Measurements from ENCODE around the gene ZMIZ2. TPM values are rescaled to one million over a fixed set of nuclear protein-coding genes. Genes with fewer than 3 reads are reported as not detected.

The ZMIZ2 gene
- total RNA-seq, 2 donors from 2014 or later, result 23.4 to 38.9 TPM

GRCh38 chr7:44705434-44705833, 43.2 kb upstream of the ZMIZ2 start:
- ATAC-seq (ENCODE audit: insufficient number of reproducible peaks, low FRiP score, low read depth) (no peak), DNase-seq (ENCODE audit: low spot score) (no peak)
- Histone ChIP-seq H3K36me3 (peaks cover 56% of the 10 kb centered on the region), H3K27me3 (replicated peaks; ENCODE audit: insufficient read depth) (no peaks in the 10 kb centered on the region), H3K9me3 (no peaks in the 10 kb centered on the region), H3K4me1 (ENCODE audit: control insufficient read depth in 1 of 2, low read depth in 2 of 2) (no peaks in the 10 kb centered on the region), H3K27ac (no peak overlapping the region), H3K4me3 (no peak overlapping the region)
- no peak for TF ChIP-seq CTCF (IDR thresholded peaks at IDR 0.05)

- no peaks in the 10 kb centered on the region for H3K9me3 ChIP-seq
- no peaks in the 10 kb centered on the region for H3K4me1 ChIP-seq (ENCODE audit: control insufficient read depth in 1 of 2, low read depth in 2 of 2)
- H3K27me3 ChIP-seq (replicated peaks; ENCODE audit: insufficient read depth), result no peaks in the 10 kb centered on the region
- peaks cover 40% of the 10 kb centered on the region for H3K36me3 ChIP-seq
- DNase-seq (ENCODE audit: low spot score) (no peak), ATAC-seq (ENCODE audit: insufficient number of reproducible peaks, low FRiP score, low read depth) (no peak)
- no peak for TF ChIP-seq CTCF (IDR thresholded peaks at IDR 0.05)
- no peak overlapping the region for H3K4me3 ChIP-seq
- no peak overlapping the region for H3K27ac ChIP-seq
Observed at GRCh38 chr7:44706788-44707557, 41.7 kb upstream of the ZMIZ2 start.

- Histone ChIP-seq H3K27ac (no peak overlapping the region), H3K36me3 (peaks cover 37% of the 10 kb centered on the region), H3K27me3 (replicated peaks; ENCODE audit: insufficient read depth) (no peaks in the 10 kb centered on the region), H3K4me3 (no peak overlapping the region), H3K4me1 (ENCODE audit: control insufficient read depth in 1 of 2, low read depth in 2 of 2) (no peaks in the 10 kb centered on the region), H3K9me3 (no peaks in the 10 kb centered on the region)
- DNase-seq (ENCODE audit: low spot score) (no peak), ATAC-seq (ENCODE audit: insufficient number of reproducible peaks, low FRiP score, low read depth) (no peak)
- no peak for TF ChIP-seq CTCF (IDR thresholded peaks at IDR 0.05)
Observed at GRCh38 chr7:44707558-44708230, 41.0 kb upstream of the ZMIZ2 start.

GRCh38 chr7:44709011-44709915, 39.4 kb upstream of the ZMIZ2 start:
- no peak for DNase-seq (ENCODE audit: low spot score)
- H3K4me1 ChIP-seq (ENCODE audit: control insufficient read depth in 1 of 2, low read depth in 2 of 2), result no peaks in the 10 kb centered on the region
- H3K9me3 ChIP-seq, result no peaks in the 10 kb centered on the region
- TF ChIP-seq CTCF (IDR thresholded peaks at IDR 0.05), result no peak
- H3K36me3 ChIP-seq, result peaks cover 37% of the 10 kb centered on the region
- H3K4me3 ChIP-seq, result no peak overlapping the region
- H3K27ac ChIP-seq, result no peak overlapping the region
- H3K27me3 ChIP-seq (replicated peaks; ENCODE audit: insufficient read depth), result no peaks in the 10 kb centered on the region
- no peak for ATAC-seq (ENCODE audit: insufficient number of reproducible peaks, low FRiP score, low read depth)

Data from thoracic aorta (tissue), 2 donors.